ENCODE data around the gene PGBD5. TPM values are rescaled to one million over a fixed set of nuclear protein-coding genes. Genes with fewer than 3 reads are reported as not detected.

The PGBD5 gene
- total RNA-seq, 1 donor: not detected

GRCh38 chr1:230284891-230285290, 141.2 kb downstream of the PGBD5 start:
- no peak for DNase-seq (ENCODE audit: low read depth)
- TF ChIP-seq CTCF (IDR thresholded peaks at IDR 0.05; ENCODE audit: insufficient read depth, low read depth, low read length): no peak
- H3K4me3 ChIP-seq (ENCODE audit: low read depth, low read length): no peak overlapping the region

GRCh38 chr1:230283678-230284077, 142.5 kb downstream of the PGBD5 start:
- H3K4me3 ChIP-seq (ENCODE audit: low read depth, low read length): no peak overlapping the region
- TF ChIP-seq CTCF (IDR thresholded peaks at IDR 0.05; ENCODE audit: insufficient read depth, low read depth, low read length): no peak
- no peak for DNase-seq (ENCODE audit: low read depth)

DNA sequence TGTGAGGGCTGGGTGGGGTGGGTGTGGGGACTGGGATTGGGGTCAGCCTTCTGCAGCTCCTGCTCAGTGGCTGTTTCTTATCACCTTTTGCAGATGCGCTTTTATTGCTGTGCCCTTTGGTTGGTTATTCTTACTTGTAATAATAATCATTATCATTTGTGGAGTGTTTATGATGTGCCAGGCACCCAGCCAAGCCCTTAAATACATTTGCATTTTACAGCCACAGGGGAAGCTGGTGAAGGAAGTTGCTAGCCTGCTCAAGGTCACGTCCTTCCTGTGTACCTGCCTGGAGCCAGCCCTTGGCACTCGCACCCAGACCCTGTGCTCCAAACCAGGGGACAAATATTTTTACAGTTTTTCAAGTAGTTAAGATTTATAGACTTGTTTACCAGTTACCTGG, 144.0 kb downstream of the PGBD5 start:
- no peak for TF ChIP-seq CTCF (IDR thresholded peaks at IDR 0.05; ENCODE audit: insufficient read depth, low read depth, low read length)
- DNase-seq (ENCODE audit: low read depth): peak; percentile 71

DNA sequence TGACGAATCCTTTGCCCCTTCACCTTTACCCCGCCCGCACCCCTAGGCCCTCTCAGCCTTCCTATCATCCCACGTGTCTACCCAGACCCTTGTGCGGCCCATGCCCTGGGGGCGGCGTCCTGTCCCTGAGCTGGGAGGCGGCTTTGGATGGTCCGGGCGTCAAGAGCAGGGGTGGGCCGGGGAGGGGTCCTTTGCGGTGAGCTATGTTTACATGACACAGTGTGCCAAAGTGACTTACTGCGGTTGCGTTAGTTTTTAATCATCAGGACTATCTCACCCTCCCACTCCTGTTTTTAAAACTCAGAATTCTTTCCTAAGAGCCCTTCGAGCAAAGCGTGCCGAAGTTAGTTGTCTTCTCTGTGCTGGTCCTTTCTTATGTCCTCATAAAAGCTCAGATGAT, 144.6 kb downstream of the PGBD5 start:
- peak; percentile 70 for DNase-seq (ENCODE audit: low read depth)
- TF ChIP-seq CTCF (IDR thresholded peaks at IDR 0.05; ENCODE audit: insufficient read depth, low read depth, low read length): no peak
- no peak overlapping the region for H3K4me3 ChIP-seq (ENCODE audit: low read depth, low read length)

More for the DNA sequence above, 144.0 kb downstream of the PGBD5 start:
- H3K4me3 ChIP-seq (ENCODE audit: low read depth, low read length): no peak overlapping the region

DNA sequence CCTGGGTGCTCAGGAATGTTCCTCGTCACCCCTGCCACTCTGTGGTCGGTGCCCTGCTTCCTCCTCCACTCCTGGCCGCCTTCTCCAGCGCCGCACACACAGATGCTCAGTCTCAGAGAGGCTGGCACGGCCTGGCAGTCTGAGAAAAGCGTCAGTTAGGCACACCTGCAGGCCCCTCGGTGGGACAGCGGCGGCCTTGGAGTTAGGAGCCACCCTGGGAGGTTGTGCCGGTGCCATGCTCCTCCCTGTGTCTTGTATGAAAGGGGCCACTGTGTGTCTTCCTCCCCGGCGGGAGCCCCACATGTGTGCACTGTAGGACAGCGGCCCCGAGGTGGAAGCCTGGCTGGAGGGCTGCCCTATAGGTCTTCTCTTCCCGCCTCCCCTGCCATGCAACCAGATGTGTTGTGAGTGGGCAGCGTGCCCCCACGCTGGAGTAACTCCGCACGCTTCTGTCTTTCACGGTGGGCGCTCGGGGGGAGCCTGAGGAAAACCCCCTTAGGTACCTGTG, 145.2 kb downstream of the PGBD5 start:
- H3K4me3 ChIP-seq (ENCODE audit: low read depth, low read length): no peak overlapping the region
- no peak for TF ChIP-seq CTCF (IDR thresholded peaks at IDR 0.05; ENCODE audit: insufficient read depth, low read depth, low read length)
- no peak for DNase-seq (ENCODE audit: low read depth)

GRCh38 chr1:230280054-230280795, 145.9 kb downstream of the PGBD5 start:
- no peak for DNase-seq (ENCODE audit: low read depth)
- H3K4me3 ChIP-seq (ENCODE audit: low read depth, low read length): no peak overlapping the region
- TF ChIP-seq CTCF (IDR thresholded peaks at IDR 0.05; ENCODE audit: insufficient read depth, low read depth, low read length): no peak

DNA sequence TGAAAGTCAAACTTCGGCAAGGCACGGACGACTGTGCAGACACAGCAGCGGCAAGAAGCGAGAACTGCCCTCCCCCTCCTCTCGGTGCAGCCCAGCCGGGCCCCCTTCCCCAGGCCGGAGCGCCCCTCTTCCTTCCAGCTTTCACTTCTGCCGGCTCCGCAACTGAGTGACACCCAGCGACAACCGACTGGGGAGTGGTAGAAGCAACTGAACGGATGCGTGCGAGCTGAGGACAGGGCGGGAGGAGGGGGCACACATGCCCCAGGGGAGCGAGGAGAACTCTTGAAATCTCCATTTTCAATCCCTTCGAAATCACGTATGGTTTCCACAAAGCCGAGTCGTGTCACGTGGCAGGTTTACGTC, 146.6 kb downstream of the PGBD5 start:
- TF ChIP-seq CTCF (IDR thresholded peaks at IDR 0.05; ENCODE audit: insufficient read depth, low read depth, low read length): no peak
- DNase-seq (ENCODE audit: low read depth): no peak
- no peak overlapping the region for H3K4me3 ChIP-seq (ENCODE audit: low read depth, low read length)

Data from fibroblast of villous mesenchyme (primary cell).